GM11168 (cell line): ENCODE results near the gene TTN.

ENCODE experiments used
- in situ Hi-C: fragments of 300-500 bp; cut with MboI; formaldehyde crosslinking; loops from one replicate; pipeline ENCODE4 v1.12.0; 2022; ENCODE audit warnings: low sequenced_read_pairs; ENCODE audit not compliant: unreplicated experiment

Gene TTN

DNA sequence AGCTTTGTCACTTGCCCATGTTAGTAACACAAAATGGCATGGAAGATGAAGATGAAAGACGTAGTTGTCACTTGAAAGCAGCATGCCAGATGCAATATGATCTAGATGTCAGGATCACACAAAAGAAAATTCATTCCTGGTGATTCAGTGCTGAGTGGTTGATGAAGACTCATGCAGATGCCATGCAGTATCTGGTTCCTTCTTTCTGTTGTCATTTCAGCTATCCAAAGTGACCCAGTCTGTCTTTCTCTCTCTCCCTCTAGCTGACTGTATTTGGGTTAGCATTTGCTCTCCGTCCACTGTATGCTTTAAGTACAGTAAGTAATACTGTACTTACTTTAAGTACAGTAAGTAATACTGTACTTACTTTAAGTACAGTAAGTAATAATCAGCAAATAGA lies 50.4 kb downstream of the TTN start:
- in situ Hi-C loops: no loop called here

DNA sequence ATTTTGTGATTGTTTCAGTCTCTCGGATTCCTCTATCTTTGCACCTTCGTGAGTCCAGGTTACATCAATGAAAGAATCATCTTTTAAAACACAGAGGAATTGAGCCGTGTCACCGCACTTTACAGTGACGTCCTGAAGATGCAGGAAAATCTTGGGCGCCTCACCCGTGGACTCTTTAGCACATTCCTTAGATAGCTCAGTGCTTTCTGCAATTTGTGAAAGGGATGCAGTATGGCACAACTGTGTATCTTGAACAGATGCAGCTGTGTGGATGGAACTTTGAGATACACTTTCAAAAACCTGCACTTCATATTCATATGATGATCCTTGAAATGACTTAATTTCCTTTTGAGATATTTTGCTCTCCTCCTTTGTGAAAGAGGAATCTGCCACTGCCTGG lies 50.9 kb downstream of the TTN start:
- in situ Hi-C loops: no loop called here

DNA sequence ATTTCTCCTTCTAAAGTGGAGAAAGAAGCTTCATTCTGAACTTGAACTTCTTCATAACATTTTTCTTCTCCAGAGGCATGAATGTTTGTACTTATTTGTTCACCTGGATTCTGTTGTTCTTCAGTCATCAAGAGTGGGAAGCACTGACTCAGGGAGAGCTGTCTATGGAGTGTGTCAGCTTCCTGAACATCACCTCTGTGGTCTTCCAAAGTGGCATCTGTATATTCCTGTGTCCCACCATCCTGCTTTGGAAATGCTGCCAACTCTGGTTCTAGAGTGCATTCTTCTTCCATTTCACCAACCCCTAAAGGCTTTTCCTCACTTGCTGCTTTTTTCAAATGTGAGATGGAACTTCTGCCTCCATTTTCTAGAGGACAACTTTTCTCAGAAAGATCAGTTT lies 59.5 kb downstream of the TTN start:
- in situ Hi-C loops: no loop called here

GRCh38 chr2:178734518-178734917 lies 72.7 kb downstream of the TTN start:
- in situ Hi-C loops: no loop called here

GRCh38 chr2:178733975-178734374 lies 73.2 kb downstream of the TTN start:
- in situ Hi-C loops: no loop called here

- in situ Hi-C loops: no loop called here
These were observed 74.3 kb downstream of the TTN start for GRCh38 chr2:178732913-178733312.

- in situ Hi-C loops: no loop called here
These were observed 75.9 kb downstream of the TTN start for GRCh38 chr2:178731300-178731699.

GRCh38 chr2:178730049-178730448 lies 77.2 kb downstream of the TTN start:
- in situ Hi-C loops: no loop called here

DNA sequence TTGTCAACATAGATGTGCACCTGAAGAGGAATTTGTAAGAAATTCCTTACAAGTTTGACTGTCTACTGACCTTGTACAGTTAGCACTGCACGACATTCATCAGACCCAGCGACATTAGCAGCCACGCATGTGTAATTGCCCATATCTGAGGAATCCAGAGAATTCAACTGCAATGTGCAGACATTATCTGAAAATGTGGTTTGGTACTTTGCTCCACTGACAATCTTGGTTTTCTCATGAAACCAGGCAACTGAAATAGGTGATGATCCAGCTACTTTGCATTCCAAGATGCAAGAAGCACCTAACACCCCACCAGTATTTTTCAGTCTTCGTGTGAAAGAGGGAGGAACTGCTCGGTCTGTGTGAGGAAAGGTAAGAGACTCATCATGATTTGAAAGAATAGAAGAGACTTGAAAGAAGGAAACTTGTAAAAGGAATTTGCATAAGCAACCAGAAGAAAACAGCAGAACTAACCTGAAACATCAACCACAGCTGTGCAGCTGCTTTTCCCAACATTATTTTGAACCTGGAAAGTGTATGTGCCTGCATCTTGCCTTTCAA lies 83.4 kb downstream of the TTN start:
- in situ Hi-C loops: no loop called here

- in situ Hi-C loops: no loop called here
These were observed 84.9 kb downstream of the TTN start for GRCh38 chr2:178722296-178722695.

GRCh38 chr2:178718988-178719387 lies 88.2 kb downstream of the TTN start:
- in situ Hi-C loops: no loop called here

- in situ Hi-C loops: no loop called here
These were observed 88.9 kb downstream of the TTN start for GRCh38 chr2:178718283-178718682.

DNA sequence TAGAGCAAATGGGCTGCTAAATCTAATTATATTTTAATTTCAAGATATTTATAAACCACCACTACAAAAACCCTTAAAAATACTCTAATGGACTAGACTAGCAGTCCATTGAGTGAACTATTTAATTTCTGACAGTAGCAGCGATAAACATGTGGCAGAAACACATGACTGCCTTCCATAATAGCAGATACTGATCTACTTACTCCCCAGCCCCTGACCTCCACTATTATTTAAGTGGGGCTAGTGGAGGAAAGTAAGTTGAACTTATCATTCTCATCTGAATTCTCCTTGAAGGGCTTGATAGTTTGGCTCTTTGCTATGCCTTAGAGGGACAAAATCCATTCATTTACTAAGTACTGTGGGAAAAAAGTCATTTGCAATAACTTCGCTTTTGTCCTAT lies 90.8 kb downstream of the TTN start:
- in situ Hi-C loops: no loop called here

DNA sequence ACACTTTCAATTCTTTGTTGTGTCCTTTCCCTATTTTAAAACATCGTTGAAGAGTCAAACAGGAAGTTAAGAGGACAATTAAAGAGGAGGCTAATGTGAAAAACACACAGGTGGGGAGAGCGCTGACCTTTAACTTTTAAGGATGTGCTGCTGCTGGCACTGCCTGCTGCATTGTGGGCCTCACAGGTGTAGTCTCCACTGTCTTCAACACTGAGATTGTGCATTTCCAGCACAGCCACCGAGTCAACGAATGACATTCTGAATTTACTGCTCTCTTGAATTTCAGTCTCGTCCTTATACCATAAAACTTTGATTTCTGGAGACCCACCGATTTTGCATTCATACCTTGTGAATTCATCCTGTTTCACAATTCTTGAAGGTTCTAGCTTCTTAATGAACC lies 91.9 kb downstream of the TTN start:
- in situ Hi-C loops: no loop called here

DNA sequence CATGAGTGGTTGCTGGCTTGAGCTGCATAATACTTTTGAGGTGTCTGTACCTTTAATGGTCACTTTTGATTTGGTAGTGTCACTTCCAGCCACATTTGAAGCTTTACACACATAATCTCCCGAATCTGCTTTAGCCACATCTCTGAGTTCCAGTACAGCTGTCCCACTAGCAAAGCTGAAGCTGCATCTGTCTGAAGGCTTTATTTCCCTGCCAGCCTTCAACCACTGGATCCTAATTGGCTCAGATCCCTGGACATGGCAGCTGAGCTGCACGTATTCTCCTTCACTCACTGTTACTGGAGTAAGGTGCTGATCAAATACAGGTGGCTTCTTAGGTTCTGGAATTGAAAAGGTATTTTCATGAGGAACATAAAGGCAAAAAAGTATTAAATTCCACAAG lies 99.7 kb downstream of the TTN start:
- in situ Hi-C loops: no loop called here

- in situ Hi-C loops: no loop called here
These were observed 102.3 kb downstream of the TTN start for GRCh38 chr2:178704876-178705275.

DNA sequence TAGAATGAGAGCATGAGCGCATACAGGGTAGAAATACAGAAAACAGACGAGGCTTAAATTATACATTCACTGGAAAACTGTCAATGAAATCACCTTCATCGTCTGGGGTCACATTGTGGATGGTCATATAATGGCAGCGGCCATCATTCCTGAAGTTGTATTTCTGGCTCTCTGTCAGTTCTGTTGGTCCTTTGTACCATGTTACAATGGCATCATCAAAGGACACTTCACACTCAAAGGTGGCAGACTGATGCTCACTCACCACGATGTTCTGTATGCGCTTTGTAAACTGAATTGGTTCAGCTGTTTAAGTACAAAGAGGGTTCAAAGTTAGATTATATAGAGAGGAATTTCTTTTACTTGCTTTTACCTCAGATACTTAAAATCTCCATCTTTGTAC lies 104.9 kb downstream of the TTN start:
- in situ Hi-C loops: no loop called here

GRCh38 chr2:178700922-178701342 lies 106.3 kb downstream of the TTN start:
- in situ Hi-C loops: no loop called here

- in situ Hi-C loops: no loop called here
These were observed 107.1 kb downstream of the TTN start for GRCh38 chr2:178700136-178700535.

- in situ Hi-C loops: no loop called here
These were observed 114.4 kb downstream of the TTN start for GRCh38 chr2:178692845-178693244.

GRCh38 chr2:178689808-178690207 lies 117.4 kb downstream of the TTN start:
- in situ Hi-C loops: no loop called here

DNA sequence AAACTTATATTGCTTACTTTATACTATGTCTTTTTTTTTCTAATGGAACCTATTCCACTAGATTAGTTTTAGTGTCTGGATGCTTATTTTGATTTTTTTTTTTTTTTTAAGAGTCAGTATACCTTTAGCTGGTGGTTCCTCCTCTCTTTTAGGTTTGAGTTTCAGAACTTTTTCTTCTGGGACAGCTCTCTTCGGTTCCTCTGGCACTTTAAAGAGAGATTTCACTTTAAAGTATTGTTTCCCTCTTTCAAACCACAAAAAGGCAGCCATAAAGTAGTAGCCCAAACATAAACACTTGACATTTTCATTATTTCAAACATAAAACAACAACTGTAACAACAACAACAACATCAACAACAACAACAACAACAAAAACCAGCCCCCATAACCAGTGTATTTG lies 123.3 kb downstream of the TTN start:
- in situ Hi-C loops: no loop called here

DNA sequence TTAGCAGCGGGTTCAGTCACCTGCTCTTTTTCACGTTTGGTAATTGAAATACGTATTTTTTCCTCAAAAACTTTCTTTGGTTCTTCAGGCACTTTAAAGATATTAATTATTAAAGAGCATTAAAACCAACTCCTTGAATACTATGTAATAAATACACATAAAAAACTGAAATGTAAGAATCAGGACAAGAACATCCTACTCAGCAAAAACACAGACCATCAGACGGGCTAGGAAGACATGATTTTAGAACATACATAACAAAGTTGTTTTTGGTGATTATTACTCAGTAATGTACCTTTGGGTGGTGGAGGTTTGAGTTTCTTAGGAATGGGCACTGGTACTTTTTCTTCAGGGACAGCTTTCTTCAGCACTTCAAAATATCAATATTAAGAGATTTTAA lies 126.1 kb downstream of the TTN start:
- in situ Hi-C loops: no loop called here
